Measurements from ENCODE around the gene SMURF2.

SMURF2 gene

DNA sequence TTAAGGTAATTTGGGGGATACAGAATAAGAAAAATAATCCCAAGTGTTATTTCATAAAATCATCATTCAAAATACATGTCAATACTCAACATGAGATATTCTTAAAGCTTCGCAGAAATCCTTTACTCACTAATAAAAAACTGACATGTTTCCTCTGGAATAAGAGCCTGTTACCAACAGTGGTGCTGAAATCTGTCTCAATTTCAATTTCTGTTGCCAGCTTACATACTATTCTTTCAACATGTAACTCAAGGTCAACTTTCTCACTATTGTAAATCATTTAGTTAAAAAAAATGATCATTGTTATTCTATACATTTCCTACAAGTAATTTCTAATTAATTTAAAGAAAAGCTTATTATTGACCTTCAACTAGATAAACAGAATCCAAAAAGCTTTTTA is 87.5 kb downstream of the SMURF2 start:
- H3K4me1 Mint-ChIP-seq: no peaks in the 10 kb centered on the region
- no peak overlapping the region for H3K4me3 Mint-ChIP-seq
- H3K36me3 Mint-ChIP-seq (ENCODE audit: low read depth): peaks cover 37% of the 10 kb centered on the region
- TF ChIP-seq CTCF (IDR thresholded peaks at IDR 0.05; ENCODE audit: unreplicated experiment in 3 of 3): no peak
- no peaks in the 10 kb centered on the region for H3K9me3 Mint-ChIP-seq
- no peak overlapping the region for H3K27ac Mint-ChIP-seq
- H3K27me3 Mint-ChIP-seq (ENCODE audit: low read depth): no peaks in the 10 kb centered on the region

DNA sequence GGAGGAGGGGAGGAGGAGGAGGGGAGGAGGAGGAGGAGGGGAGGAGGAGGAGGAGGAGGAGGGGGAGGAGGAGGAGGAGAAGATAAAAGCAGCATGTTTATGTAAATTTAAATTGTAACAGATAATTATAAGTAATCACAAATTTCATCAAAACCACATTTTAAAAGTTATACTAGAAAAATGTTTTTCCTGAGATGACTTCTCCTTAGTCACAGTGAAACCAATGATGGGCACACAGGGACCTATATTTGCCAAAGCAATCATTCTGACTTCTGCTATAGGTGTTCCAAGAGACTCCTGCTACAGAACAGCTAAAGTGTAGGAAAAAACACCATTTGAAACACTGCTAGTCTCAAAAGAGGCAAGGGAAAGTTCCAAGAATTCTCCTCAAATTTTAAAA is 88.9 kb downstream of the SMURF2 start:
- Mint-ChIP-seq H3K9me3 (no peaks in the 10 kb centered on the region), H3K4me1 (no peaks in the 10 kb centered on the region), H3K27me3 (ENCODE audit: low read depth) (no peaks in the 10 kb centered on the region), H3K36me3 (ENCODE audit: low read depth) (peaks cover 42% of the 10 kb centered on the region), H3K27ac (no peak overlapping the region), H3K4me3 (no peak overlapping the region)
- TF ChIP-seq CTCF (IDR thresholded peaks at IDR 0.05; ENCODE audit: unreplicated experiment in 3 of 3): no peak

DNA sequence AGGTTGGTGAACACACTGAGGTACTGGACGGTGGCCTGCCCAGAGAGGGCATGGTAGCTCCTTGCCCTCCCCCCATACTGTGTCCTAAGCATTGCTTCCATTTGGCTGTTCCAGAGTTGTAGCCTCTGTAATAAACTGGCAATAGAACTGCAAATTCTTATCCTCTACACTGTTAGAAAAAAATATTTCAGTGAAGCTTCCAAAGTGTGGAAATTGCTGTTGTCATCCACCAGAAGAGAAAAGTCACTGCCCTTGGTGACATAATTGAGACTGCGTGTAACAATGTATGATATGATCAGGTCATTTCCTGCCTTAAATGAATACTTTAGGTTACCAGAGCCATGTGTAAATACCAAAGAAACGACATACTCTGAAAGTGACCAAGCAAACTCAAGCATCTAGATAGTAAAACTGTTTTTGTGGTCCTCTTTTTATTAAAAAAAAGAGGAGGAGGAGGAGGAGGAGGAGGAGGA is 89.4 kb downstream of the SMURF2 start:
- H3K4me3 Mint-ChIP-seq: no peak overlapping the region
- TF ChIP-seq CTCF (IDR thresholded peaks at IDR 0.05; ENCODE audit: unreplicated experiment in 3 of 3): no peak
- H3K9me3 Mint-ChIP-seq: no peaks in the 10 kb centered on the region
- H3K4me1 Mint-ChIP-seq: no peaks in the 10 kb centered on the region
- H3K36me3 Mint-ChIP-seq (ENCODE audit: low read depth): peaks cover 40% of the 10 kb centered on the region
- H3K27ac Mint-ChIP-seq: peak overlapping the region in 1 of 3 experiments; percentile 58
- H3K27me3 Mint-ChIP-seq (ENCODE audit: low read depth): no peaks in the 10 kb centered on the region

GRCh38 chr17:64571746-64572145 is 90.4 kb downstream of the SMURF2 start:
- Mint-ChIP-seq H3K27me3 (ENCODE audit: low read depth) (no peaks in the 10 kb centered on the region), H3K4me1 (no peaks in the 10 kb centered on the region), H3K27ac (no peak overlapping the region), H3K4me3 (no peak overlapping the region), H3K9me3 (no peaks in the 10 kb centered on the region), H3K36me3 (ENCODE audit: low read depth) (peaks cover 42% of the 10 kb centered on the region)
- no peak for TF ChIP-seq CTCF (IDR thresholded peaks at IDR 0.05; ENCODE audit: unreplicated experiment in 3 of 3)

DNA sequence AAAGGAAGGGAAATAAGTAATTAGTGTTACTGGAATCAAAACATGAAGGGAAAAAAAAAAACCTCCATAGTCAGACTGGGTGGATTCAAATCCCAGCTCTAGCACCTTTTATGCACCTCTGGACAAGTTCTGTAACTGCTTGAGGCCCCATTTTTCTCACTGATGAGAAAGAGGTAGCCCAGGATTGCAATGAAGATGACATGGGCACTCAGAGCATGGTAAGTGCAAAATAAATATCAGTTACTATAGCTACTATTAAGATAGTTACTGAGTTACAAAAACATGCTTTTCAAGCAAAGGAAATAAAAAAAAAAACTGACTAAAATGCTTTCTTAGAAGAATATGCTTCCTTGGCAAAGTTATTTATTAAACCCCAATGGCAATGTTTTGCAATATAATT is 96.5 kb downstream of the SMURF2 start:
- Mint-ChIP-seq H3K36me3 (ENCODE audit: low read depth) (peaks cover 53% of the 10 kb centered on the region), H3K9me3 (no peaks in the 10 kb centered on the region), H3K27me3 (ENCODE audit: low read depth) (no peaks in the 10 kb centered on the region), H3K4me3 (no peak overlapping the region), H3K4me1 (no peaks in the 10 kb centered on the region), H3K27ac (no peak overlapping the region)
- no peak for TF ChIP-seq CTCF (IDR thresholded peaks at IDR 0.05; ENCODE audit: unreplicated experiment in 3 of 3)

GRCh38 chr17:64564098-64564497 is 98.0 kb downstream of the SMURF2 start:
- Mint-ChIP-seq H3K27me3 (ENCODE audit: low read depth) (no peaks in the 10 kb centered on the region), H3K4me1 (no peaks in the 10 kb centered on the region), H3K9me3 (no peaks in the 10 kb centered on the region), H3K4me3 (no peak overlapping the region), H3K36me3 (ENCODE audit: low read depth) (peaks cover 47% of the 10 kb centered on the region), H3K27ac (no peak overlapping the region)
- no peak for TF ChIP-seq CTCF (IDR thresholded peaks at IDR 0.05; ENCODE audit: unreplicated experiment in 3 of 3)
